GM12878 (cell line): ENCODE measurements around the gene HS1BP3. TPM values are rescaled to one million over a fixed set of nuclear protein-coding genes. Genes with fewer than 3 reads are reported as not detected.

Source experiments
- ATAC-seq: fragments of 200-7000 bp; cut with Tn5 transposase; 3 replicates; pipeline ENCODE4 v1.9.1; 2020; ENCODE audit warnings: mild to moderate bottlenecking, moderate library complexity
- BruUV-seq: library from RNA; stranded (reverse); fragments of 400-500 nt; replicated peaks from 2 replicates; lab custom pipeline; 2021; lab: Mats Ljungman, UMichigan
- CTCF ChIA-PET: fragments of 300-600 bp; sonication (Branson Sonifier 250); formaldehyde crosslinking; extraction: SDS; loops from one replicate; lab custom pipeline; 2021; ENCODE audit warnings: inconsistent platforms; lab: Yijun Ruan, JAX
- POLR2A ChIA-PET: fragments of 350-600 bp; formaldehyde crosslinking; extraction: SDS; loops from one replicate; lab custom pipeline; 2021; ENCODE audit warnings: inconsistent platforms; lab: Charles Lee
- RAD21 ChIA-PET: fragments of 300-600 bp; sonication (Branson Sonifier 250); formaldehyde crosslinking; loops from one replicate; lab custom pipeline; 2023; ENCODE audit warnings: antibody characterized with exemption; ENCODE audit not compliant: unreplicated experiment; lab: Charles Lee
- SMC1A ChIA-PET: fragments of 300-600 bp; sonication (Branson Sonifier 250); formaldehyde crosslinking; loops from one replicate; lab custom pipeline; 2023; ENCODE audit not compliant: unreplicated experiment, uncharacterized antibody; lab: Charles Lee
- DNase-seq: peaks from one replicate; pipeline ENCODE4 v3.0.0-alpha.2; 2011; ENCODE audit warnings: low read depth, low spot score
- FAIRE-seq: peaks from 3 replicates; lab custom pipeline; 2011; peaks lifted over from hg19 to GRCh38; lab: Jason Lieb, UNC
- H2AFZ ChIP-seq: 2 replicates; pipeline ENCODE4 v1.6.0; 2011; ENCODE audit warnings: low read depth, low read length, control low read depth; ENCODE audit not compliant: control insufficient read depth
- H3K27ac ChIP-seq: 2 replicates; pipeline ENCODE4 v1.5.1; 2011; ENCODE audit warnings: control low read depth; ENCODE audit not compliant: control insufficient read depth, insufficient read depth
- H3K27me3 ChIP-seq, 2 experiments: replicated peaks in 1 of 2; 2 replicates each; pipeline versions ENCODE4 v1.6.0 to v1.6.1; 2011; ENCODE audit warnings: low read length in 1 of 2; ENCODE audit not compliant: control insufficient read depth in 2 of 2, insufficient read depth in 2 of 2
- H3K36me3 ChIP-seq, 2 experiments: 2 replicates each; pipeline ENCODE4 v1.5.1; 2011; ENCODE audit warnings: low read length in 1 of 2; ENCODE audit not compliant: control insufficient read depth in 2 of 2, insufficient read depth in 2 of 2
- H3K4me1 ChIP-seq: 2 replicates; pipeline ENCODE4 v1.6.1; 2011; ENCODE audit warnings: mild to moderate bottlenecking, low read length, moderate library complexity, mixed read lengths; ENCODE audit not compliant: control insufficient read depth, insufficient read depth
- H3K4me2 ChIP-seq: 2 replicates; pipeline ENCODE4 v1.6.0; 2011; ENCODE audit warnings: control low read depth; ENCODE audit not compliant: control insufficient read depth, insufficient read depth
- H3K4me3 ChIP-seq: fragments of 200-600 bp; sonication (generic); 2 replicates; pipeline ENCODE4 v1.5.1; 2016
- H3K79me2 ChIP-seq: 2 replicates; pipeline ENCODE4 v1.6.0; 2011; ENCODE audit warnings: low read length; ENCODE audit not compliant: control insufficient read depth, insufficient read depth
- H3K9ac ChIP-seq: 2 replicates; pipeline ENCODE4 v1.8.0; 2011; ENCODE audit warnings: low read length, control low read depth, mixed read lengths; ENCODE audit not compliant: control insufficient read depth, insufficient read depth
- H3K9me3 ChIP-seq: replicated peaks from 3 replicates; pipeline ENCODE4 v1.5.1; 2011; ENCODE audit warnings: mild to moderate bottlenecking, low read length; ENCODE audit not compliant: control insufficient read depth, insufficient read depth
- H4K20me1 ChIP-seq: 2 replicates; pipeline ENCODE4 v1.6.0; 2011; ENCODE audit not compliant: control insufficient read depth, insufficient read depth
- ASH2L ChIP-seq: fragments of 300-600, 200-600 bp; sonication (generic); IDR thresholded peaks from 2 replicates; pipeline ENCODE4 v1.6.1; 2017; ENCODE audit warnings: low read depth, mild to moderate bottlenecking, borderline replicate concordance
- CBX3 ChIP-seq: fragments of 200-600 bp; sonication (generic); IDR thresholded peaks from 2 replicates; pipeline ENCODE4 v1.6.1; 2016; ENCODE audit warnings: low read depth, borderline replicate concordance
- CHD1 ChIP-seq: IDR thresholded peaks from 2 replicates; pipeline ENCODE4 v1.6.1; 2012; ENCODE audit warnings: low read depth, low read length, improper control_type of control experiment
- EZH2 ChIP-seq: IDR thresholded peaks from 2 replicates; pipeline ENCODE4 v1.6.1; 2012; ENCODE audit warnings: low read depth, mild to moderate bottlenecking, control low read depth, inconsistent platforms, low read length, borderline replicate concordance; ENCODE audit not compliant: control insufficient read depth
- FOXM1 ChIP-seq: IDR thresholded peaks from 2 replicates; pipeline ENCODE4 v1.6.1; 2012; ENCODE audit warnings: low read depth, mild to moderate bottlenecking, inconsistent platforms, low read length, moderate library complexity
- KAT2A ChIP-seq: conservative IDR thresholded peaks from 2 replicates; pipeline ENCODE4 v1.6.1; 2011; ENCODE audit warnings: low read depth, low read length; ENCODE audit not compliant: control insufficient read depth
- NFYA ChIP-seq: IDR thresholded peaks from 2 replicates; pipeline ENCODE4 v1.6.1; 2011; ENCODE audit warnings: low read depth, mild to moderate bottlenecking, low read length, improper control_type of control experiment, borderline replicate concordance
- SMC3 ChIP-seq: IDR thresholded peaks from 2 replicates; pipeline ENCODE4 v1.6.1; 2011; ENCODE audit warnings: low read length, improper control_type of control experiment, borderline replicate concordance
- WRNIP1 ChIP-seq: IDR thresholded peaks from 2 replicates; pipeline ENCODE4 v1.6.1; 2011; ENCODE audit warnings: low read depth, low read length, improper control_type of control experiment, borderline replicate concordance
- ZZZ3 ChIP-seq: IDR thresholded peaks from 2 replicates; pipeline ENCODE4 v1.6.1; 2011; ENCODE audit warnings: low read depth; ENCODE audit not compliant: control insufficient read depth, insufficient read length
- WGBS: methylation state at CpG from one replicate; pipeline ENCODE4 v1.1.6; 2016; ENCODE audit warnings: low lambda C conversion rate; ENCODE audit not compliant: insufficient replicate concordance, insufficient coverage; ENCODE audit errors: missing lambda C conversion rate; 5-methylcytosine and 5-hydroxymethylcytosine counted together
- in situ Hi-C: fragments of 300-500 bp; cut with MboI; formaldehyde crosslinking; loops from 9 replicates; pipeline ENCODE4 v1.14.3; 2018; ENCODE audit warnings: mixed read lengths
- intact Hi-C: fragments of 100-400 bp; cut with micrococcal nuclease; formaldehyde crosslinking; loops from one replicate; pipeline ENCODE4 v1.14.2; 2022; ENCODE audit not compliant: unreplicated experiment
- polyA plus RNA-seq, 11 experiments: library from polyadenylated mRNA; depleted of rRNA in 4 of 11; unstranded in 6 of 11; stranded (reverse) in 5 of 11; fragments of >200 nt; fragmentation: Nextera tagmentation in 4 of 11; fragmentation: Illumina TruSeq in 1 of 11; extraction: Ambion mirVana in 4 of 11; extraction: Trizol in 1 of 11; gene quantifications; 1 replicate in 1 of 11; 2 replicates in 10 of 11; pipeline versions ENCODE4 v1.2.1 to v1.2.3, GENCODE V29; 2011 to 2016; ENCODE audit warnings: inconsistent platforms in 2 of 11, missing spikeins in 2 of 11, low read depth in 1 of 11
- total RNA-seq, 4 experiments: library from RNA; depleted of rRNA in 3 of 4; stranded (reverse); fragments of >200 nt in 3 of 4; fragmentation: Illumina TruSeq in 1 of 4; extraction: Trizol in 1 of 4; gene quantifications; 2 replicates each; pipeline versions ENCODE4 v1.2.1 to v1.2.3, GENCODE V29; 2013 to 2021
- TF ChIP-seq, protein P1 (sequence below): IDR thresholded peaks from 2 replicates; pipeline ENCODE4 v1.6.1; 2011; ENCODE audit warnings: low read depth, low read length, improper control_type of control experiment, borderline replicate concordance
- TF ChIP-seq, protein P2 (sequence below): IDR thresholded peaks from 2 replicates; pipeline ENCODE4 v1.6.1; 2011; ENCODE audit warnings: mild to moderate bottlenecking, low read depth, low read length, moderate library complexity; ENCODE audit not compliant: insufficient replicate concordance
- TF ChIP-seq, protein P3 (sequence below): IDR thresholded peaks from 2 replicates; pipeline ENCODE4 v1.6.1; 2011; ENCODE audit warnings: borderline replicate concordance, low read depth, mild to moderate bottlenecking, moderate library complexity, mixed read lengths, low read length; ENCODE audit not compliant: insufficient read depth; ENCODE audit errors: extremely low read length
- TF ChIP-seq, protein P4 (sequence below): fragments of 450-650 bp; formaldehyde crosslinking; IDR thresholded peaks from 2 replicates; pipeline ENCODE4 v1.5.0; 2022; ENCODE audit warnings: mild to moderate bottlenecking, missing genetic modification characterization

Gene HS1BP3
- total and polyA plus RNA-seq, 10 of the 15 experiments (the other 5 are each of a cell fraction or from before 2014, with no cell fraction given), result 0.47 to 7.2 (median 4.6) TPM

DNA sequence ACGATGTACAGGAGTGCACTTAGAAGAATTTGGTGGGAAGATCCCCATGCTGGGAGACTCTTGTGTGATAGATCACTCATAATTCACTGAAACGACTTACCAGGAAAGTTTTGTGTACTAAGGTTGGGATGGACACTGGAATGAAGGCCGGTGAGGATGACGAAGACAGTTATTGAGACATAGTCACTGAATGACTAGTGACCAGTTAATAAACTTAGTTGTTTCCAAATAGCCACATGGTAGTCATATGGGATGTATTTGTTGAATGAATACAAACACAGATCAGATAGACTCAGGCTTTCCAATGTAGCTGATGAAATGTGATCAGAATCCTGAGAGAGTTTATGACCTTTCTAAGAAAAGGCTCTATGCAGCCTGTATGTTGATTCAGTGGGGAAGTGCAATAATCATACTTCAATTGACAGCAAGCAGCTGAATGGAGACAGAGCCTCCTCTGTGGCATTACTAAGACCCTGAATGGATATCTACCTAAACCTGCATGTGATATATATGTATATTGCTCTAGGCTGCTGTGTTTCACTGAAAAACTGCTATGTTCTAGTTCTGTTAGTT is 36.4 kb upstream of the HS1BP3 start:
- SMC1A ChIA-PET, result interaction anchor here (1.7 kb wide), 1 partner anchor 9 kb away, joined by 6 read pairs; no protein-coding TSS in a partner anchor
- Histone ChIP-seq H3K4me1 (no peaks in the 10 kb centered on the region), H3K27ac (no peak overlapping the region), H3K9me3 (no peaks in the 10 kb centered on the region), H3K36me3 (peaks cover 0 to 10% of the 10 kb centered on the region in 2 experiments; a peak in 3 of 4 replicates), H3K79me2 (no peaks in the 10 kb centered on the region), H3K4me3 (no peak overlapping the region)
- WGBS, result 100% methylated on average over 4 of the region's 4 CpGs
- RAD21 ChIA-PET, result no interaction called here
- no peak for ATAC-seq
- no TSS peak for BruUV-seq
- TF ChIP-seq, protein P1, sequence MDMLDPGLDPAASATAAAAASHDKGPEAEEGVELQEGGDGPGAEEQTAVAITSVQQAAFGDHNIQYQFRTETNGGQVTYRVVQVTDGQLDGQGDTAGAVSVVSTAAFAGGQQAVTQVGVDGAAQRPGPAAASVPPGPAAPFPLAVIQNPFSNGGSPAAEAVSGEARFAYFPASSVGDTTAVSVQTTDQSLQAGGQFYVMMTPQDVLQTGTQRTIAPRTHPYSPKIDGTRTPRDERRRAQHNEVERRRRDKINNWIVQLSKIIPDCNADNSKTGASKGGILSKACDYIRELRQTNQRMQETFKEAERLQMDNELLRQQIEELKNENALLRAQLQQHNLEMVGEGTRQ, result no peak
- TF ChIP-seq, protein P2, sequence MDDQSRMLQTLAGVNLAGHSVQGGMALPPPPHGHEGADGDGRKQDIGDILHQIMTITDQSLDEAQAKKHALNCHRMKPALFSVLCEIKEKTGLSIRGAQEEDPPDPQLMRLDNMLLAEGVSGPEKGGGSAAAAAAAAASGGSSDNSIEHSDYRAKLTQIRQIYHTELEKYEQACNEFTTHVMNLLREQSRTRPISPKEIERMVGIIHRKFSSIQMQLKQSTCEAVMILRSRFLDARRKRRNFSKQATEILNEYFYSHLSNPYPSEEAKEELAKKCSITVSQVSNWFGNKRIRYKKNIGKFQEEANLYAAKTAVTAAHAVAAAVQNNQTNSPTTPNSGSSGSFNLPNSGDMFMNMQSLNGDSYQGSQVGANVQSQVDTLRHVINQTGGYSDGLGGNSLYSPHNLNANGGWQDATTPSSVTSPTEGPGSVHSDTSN, result no peak
- TF ChIP-seq, protein P3, sequence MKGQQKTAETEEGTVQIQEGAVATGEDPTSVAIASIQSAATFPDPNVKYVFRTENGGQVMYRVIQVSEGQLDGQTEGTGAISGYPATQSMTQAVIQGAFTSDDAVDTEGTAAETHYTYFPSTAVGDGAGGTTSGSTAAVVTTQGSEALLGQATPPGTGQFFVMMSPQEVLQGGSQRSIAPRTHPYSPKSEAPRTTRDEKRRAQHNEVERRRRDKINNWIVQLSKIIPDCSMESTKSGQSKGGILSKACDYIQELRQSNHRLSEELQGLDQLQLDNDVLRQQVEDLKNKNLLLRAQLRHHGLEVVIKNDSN, result no peak
- TF ChIP-seq, protein P4, sequence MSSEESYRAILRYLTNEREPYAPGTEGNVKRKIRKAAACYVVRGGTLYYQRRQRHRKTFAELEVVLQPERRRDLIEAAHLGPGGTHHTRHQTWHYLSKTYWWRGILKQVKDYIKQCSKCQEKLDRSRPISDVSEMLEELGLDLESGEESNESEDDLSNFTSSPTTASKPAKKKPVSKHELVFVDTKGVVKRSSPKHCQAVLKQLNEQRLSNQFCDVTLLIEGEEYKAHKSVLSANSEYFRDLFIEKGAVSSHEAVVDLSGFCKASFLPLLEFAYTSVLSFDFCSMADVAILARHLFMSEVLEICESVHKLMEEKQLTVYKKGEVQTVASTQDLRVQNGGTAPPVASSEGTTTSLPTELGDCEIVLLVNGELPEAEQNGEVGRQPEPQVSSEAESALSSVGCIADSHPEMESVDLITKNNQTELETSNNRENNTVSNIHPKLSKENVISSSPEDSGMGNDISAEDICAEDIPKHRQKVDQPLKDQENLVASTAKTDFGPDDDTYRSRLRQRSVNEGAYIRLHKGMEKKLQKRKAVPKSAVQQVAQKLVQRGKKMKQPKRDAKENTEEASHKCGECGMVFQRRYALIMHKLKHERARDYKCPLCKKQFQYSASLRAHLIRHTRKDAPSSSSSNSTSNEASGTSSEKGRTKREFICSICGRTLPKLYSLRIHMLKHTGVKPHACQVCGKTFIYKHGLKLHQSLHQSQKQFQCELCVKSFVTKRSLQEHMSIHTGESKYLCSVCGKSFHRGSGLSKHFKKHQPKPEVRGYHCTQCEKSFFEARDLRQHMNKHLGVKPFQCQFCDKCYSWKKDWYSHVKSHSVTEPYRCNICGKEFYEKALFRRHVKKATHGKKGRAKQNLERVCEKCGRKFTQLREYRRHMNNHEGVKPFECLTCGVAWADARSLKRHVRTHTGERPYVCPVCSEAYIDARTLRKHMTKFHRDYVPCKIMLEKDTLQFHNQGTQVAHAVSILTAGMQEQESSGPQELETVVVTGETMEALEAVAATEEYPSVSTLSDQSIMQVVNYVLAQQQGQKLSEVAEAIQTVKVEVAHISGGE (CRISPR knock-in tag), result no peak
- TF ChIP-seq CBX3 (no peak), EZH2 (no peak), ZZZ3 (no peak), CHD1 (no peak), KAT2A (no peak), ASH2L (no peak), WRNIP1 (no peak), NFYA (no peak), SMC3 (no peak), FOXM1 (no peak)
- TF ChIP-seq, all 136 proteins: peak for 0
- DNase-seq (no peak), FAIRE-seq (no peak)
- in situ Hi-C loops (no loop called here), intact Hi-C loops (no loop called here)
- H3K9ac ChIP-seq, result no peak overlapping the region
- H4K20me1 ChIP-seq, result no peaks in the 10 kb centered on the region
- ChIA-PET POLR2A (no interaction called here), CTCF (no interaction called here)
- H3K4me2 ChIP-seq, result no peak overlapping the region
- H2AFZ ChIP-seq, result no peak overlapping the region
- H3K27me3 ChIP-seq, result no peaks in the 10 kb centered on the region
